GF-D8 (cell line): ENCODE measurements around the gene GOLGA8H.
"Not testable (repeated sequence)": the region's sequence is repeated elsewhere in the genome, so short reads cannot be mapped to it uniquely, and the experiment has no call there.

Experiments used
- DNase-seq: peaks from one replicate; lab custom pipeline; 2025; lab: John Stamatoyannopoulos, UW

Gene GOLGA8H, protein sequence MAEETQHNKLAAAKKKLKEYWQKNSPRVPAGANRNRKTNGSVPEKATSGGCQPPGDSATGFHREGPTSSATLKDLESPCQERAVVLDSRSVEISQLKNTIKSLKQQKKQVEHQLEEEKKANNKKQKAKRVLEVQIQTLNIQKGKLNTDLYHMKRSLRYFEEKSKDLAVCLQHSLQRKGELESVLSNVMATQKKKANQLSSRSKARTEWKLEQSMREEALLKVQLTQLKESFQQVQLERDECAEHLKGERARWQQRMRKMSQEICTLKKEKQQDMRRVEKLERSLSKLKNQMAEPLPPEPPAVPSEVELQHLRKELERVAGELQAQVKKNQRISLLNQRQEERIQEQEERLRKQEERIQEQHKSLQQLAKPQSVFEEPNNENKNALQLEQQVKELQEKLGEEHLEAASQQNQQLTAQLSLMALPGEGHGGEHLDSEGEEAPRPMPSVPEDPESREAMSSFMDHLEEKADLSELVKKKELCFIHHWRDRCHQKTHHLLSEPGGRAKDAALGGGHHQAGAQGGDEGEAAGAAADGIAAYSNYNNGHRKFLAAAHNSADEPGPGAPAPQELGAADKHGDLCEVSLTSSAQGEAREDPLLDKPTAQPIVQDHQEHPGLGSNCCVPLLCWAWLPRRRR

DNA sequence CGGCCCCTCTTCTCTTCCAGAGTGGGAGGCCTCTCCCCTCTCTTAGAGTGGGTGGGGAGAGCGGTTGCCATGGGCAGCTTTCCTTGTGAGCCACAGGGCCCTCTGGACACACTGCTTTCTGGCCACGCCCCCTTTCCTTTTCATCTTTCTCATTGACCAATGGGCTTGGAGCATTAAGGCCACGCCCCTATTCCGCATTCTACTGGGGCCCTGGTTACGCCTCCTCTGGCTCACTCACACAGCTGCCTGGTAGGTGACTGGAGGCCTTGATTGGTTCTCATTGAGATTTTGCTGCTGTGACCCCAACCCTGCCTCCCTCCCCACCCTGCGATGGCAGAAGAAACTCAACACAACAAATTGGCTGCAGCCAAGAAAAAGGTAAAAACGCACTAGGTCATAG is at the start of gene GOLGA8H:
TSS of gene GOLGA8H (plus strand) at position 233 of the 400 bp plus-strand sequence. CDS start at position 331, 98 bp downstream.
- not testable (repeated sequence) for DNase-seq

DNA sequence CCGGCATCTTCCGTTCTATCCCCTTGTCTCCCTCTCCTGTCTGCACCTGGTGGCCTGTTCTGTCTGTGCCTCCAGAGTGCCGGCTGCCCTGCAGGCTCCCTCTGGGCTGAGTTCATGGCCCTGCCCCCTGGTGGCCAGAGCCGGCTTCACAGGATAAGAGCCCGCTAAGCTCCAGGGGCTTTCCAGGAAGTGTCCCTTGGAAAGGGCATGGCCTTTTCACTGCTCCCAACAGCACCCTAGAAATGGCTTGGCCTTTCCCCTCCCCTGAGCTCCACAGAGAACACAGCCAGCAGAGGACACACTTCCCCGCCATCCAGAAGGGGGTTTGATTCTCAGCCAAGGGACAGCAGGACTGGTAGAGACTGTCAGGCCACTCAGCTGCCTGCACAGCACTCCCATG is 36.9 kb upstream of the GOLGA8H start:
- DNase-seq = not testable (repeated sequence)

DNA sequence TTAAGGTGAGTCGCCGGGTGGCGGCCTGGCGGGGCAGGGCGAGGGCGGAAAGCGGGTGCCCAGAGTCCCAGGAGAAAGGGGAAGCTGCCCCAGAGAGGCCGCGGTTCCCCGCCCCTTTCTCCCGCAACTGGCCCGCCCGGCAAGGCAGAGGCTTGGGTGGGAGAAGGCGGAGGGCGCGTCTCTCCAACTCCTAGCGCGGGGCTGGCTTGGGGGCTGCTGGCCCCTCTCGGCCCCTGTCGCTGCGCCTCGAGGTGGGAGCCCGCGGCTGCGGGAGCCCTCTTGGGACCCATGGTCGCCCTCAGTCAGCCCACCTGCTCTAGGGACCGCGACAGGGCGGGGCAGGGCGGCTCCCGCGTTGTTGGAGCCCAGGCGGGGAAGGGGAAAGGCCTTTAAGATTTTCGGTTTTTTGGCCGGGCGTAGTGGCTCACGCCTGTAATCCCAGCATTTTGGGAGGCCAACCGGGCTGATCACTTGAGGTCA is 30.8 kb upstream of the GOLGA8H start:
- DNase-seq = not testable (repeated sequence)

DNA sequence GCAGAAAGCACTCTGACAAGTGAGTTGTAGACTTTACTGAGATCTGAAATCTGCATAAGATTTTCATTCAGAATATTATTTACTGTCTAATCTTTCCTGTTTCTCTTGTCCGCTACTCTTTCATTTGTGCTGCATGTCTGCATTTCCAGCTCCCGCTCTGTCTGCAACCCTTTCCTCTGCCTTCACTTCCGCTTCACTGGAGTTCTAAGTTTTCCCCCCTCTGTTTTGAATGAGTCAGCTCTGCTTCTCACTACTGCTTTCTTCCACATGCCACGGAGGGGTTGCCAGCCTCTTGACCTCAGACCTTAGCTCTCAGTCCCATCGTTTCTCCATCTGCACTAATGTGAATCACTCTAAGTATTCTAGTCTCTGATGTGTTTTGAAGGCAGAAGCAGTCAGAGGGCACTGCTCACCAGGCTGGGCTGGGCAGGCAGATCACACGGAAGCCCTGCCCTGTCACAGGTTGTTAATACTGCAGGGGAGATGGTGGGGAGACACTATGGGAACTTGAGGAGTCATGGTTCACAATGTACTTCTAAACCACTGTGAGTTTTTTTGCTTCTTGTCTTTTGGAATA is 24.3 kb upstream of the GOLGA8H start:
- not testable (repeated sequence) for DNase-seq

DNA sequence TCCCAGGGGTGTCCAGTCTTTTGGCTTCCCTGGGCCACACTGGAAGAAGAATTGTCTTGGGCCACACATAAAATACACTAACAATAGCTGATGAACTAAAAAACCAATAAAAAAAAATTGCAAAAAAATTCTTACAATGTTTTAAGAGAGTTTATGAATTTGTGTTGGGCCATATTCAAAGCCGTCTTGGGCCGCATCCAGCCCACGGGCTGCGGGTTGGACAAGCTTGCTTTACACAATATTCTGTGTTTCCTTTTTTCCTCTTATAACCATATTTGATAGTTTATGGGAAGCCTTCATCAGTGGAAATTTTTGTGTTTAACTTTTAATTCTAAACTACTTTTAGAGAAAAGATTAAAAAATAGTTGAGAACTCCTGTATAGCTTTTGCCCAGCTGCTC is 23.1 kb upstream of the GOLGA8H start:
- DNase-seq = not testable (repeated sequence)

DNA sequence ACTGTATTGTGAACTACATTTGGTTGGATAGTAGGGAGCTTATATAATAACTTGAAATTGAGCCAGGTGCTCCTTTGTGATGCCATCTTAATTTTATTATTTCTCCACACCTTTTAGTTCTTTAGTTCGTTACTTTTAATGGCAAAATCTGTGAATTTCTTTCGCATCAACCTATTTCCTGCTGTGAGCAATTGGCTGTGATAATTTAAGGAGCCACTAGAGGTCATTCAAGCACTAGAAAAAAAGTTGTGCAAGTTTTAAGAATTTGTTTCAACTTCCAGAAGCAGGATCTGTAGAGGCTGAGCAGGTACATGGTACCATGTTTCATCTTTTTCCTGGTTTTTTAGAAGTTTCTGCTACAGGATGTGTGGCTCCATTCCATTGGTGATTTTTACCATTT is 4.9 kb upstream of the GOLGA8H start:
- not testable (repeated sequence) for DNase-seq

DNA sequence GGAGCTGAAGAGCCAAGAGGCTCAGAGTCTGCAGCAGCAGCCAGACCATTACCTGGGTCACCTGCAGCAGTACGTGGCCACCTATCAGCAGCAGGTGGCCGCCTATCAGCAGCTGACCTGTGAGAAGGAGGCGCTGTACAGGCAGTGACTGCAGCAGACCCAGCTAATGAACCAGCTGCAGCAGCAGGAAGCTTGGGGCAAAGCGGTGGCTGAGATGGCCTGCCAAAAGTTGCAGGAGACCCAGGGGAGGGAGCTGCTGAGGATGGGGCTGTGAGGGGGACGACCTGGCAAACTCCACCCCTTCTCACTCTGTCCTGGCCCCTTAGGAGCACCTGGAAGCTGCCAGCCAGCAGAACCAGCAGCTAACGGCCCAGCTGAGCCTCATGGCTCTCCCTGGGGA is 8.4 kb downstream of the GOLGA8H start:
- DNase-seq = not testable (repeated sequence)

DNA sequence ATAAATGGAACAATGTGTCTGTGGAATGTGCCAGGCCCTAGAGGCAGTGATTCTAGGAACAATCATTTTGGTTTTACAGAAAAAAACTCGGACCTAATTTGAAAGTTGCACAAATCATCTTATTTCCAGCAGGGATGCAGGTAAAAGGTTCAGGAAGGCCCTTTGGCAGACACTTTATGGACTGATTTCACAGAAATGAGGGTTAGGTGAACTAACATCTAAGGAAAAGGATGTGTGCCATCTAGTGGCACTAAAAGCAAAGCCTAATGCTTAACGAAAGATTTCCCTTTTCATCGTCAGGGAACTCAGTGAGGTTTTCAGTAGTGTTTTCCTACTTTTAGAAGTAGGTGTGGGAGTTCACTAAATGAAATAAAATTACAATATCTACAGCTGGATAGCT is 17.5 kb downstream of the GOLGA8H start:
- DNase-seq = not testable (repeated sequence)

DNA sequence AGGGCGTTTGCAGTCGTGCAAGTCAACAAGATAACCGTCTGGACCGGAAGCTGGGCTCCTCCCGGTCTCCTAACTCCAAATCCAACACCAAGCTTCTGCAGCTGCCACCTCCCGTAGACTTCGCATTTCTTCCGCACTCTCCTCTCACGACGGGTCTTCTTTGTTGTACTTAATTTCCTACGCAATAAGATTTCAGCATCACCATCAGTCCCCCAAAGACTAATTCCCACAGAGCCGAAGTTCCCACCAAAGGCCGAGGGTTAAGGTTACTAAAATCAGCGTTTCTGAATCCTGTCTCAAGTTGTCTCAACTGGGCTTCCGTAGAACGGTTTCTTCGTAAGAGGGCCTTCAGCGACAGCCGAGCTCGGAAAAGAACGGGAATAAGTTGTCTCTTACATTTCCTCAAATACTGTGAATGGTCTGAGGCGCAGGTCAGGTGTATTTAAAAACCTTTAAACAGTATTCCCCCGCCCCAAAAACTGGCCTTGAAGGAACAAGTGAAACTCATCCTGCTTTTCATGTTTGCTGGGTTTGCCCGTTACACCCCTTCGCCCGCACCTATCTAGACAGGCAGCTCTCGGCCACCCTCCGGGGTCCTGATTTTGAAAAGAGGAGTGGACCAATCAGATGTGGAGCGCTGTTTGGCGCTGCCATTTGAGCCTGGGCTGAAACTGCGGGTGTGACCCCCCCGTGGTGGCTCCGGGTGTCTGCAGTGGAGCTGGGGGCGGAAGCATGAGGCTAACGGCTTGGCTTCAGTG is 21.8 kb downstream of the GOLGA8H start, which contains the start of gene ARHGAP11B:
TSS of gene ARHGAP11B (plus strand) at position 693 of the 758 bp plus-strand sequence.
- DNase-seq = not testable (repeated sequence)

DNA sequence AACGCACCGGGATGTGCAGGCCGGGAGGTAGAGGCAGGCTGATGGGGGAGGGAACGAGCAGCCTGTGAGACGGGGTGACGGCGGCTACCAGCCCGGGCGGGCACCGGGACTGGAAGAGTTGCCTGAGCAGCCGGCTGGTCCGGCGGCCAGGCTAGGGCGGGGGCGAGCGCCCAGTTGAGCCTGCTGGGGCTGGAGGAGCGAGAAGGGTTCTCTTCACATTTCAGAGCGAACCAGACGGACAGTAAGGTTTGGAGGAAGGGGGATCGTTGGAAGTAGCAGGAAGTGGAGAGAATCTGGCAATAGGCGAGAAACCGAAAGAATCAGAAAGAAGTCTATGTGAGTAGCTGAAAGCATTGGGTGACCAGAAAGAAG is 22.4 kb downstream of the GOLGA8H start:
- DNase-seq = not testable (repeated sequence)

DNA sequence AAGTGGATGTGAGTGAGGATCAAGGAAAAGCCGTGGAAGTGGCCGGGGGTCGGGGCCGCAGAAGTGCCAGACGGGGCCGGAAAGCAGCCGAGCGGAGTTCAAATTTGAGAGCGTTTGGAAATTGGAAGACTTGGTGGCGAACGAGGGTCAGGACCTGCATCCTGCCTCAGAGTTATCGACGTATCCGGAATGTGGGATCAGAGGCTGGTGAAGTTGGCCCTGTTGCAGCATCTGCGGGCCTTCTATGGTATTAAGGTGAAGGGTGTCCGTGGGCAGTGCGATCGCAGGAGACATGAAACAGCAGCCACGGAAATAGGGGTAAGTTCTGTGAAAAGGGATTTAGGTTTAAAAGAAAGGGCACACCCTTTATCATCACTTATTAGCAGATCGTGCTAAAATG is 22.8 kb downstream of the GOLGA8H start:
- not testable (repeated sequence) for DNase-seq

DNA sequence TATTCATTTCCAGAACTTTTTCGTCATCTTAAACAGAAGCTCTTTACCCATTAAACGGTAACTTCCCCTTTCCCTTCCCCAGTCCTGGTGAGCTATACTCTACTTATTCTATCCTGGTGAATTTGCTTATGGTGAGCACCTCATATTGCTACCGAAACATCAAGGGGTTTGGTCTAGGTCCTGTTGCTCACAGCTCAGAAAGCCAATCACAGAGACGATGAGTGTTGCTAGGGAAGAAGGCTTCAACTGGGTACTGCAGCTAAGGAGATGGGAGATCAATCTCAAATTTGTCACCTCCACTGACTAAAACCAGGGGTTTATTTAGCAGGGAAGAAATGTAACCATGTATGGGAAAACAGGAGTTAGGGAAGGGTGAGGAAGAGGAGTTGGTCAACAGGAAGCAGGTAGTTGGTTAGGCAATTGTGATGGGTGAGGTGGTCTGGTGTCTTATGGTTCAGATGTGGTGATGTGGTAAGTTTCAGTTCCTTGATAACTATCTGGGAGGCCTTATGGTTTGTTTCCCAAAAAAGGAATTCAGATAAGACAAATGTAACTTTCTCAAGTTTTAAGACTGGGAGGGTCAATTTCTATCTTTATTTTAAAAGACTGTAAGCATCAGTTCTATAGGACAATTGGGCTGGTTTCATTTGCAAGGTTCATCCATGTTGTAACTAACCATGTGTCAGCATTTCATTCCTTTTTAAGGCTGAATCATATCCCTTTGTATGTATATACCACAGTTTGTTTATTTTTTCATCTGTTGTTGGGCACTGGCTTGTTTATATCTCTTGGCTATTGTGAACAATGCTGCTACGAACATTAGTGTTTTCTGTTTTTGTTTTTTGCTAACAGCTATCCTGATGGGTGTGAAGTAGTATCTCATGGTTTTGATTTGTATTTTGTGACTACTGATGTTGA is 46.4 kb downstream of the GOLGA8H start:
- peak; percentile 46 for DNase-seq

DNA sequence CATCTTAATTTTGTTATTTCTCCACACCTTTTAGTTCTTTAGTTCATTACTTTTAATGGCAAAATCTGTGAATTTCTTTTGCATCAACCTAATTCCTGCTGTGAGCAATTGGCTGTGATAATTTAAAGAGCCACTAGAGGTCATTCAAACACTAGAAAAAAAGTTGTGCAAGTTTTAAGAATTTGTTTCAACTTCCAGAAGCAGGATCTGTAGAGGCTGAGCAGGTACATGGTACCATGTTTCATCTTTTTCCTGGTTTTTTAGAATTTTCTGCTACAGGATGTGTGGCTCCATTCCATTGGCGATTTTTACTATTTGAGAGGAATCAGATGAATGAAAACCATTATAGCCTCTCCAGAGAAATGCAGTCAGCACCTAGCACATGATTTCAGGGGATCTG is 57.3 kb downstream of the GOLGA8H start:
- not testable (repeated sequence) for DNase-seq
